ENCODE measurements around the gene TRABD2B.

The TRABD2B gene

GRCh38 chr1:48026701-48027532 is 29.7 kb upstream of the TRABD2B start:
- TF ChIP-seq TRIM28 (IDR thresholded peaks at IDR 0.05; ENCODE audit: borderline replicate concordance, low read length) (no peak), ZNF658 (tag by site-specific recombination; IDR thresholded peaks at IDR 0.05) (no peak), ZNF248 (tag by site-specific recombination; IDR thresholded peaks at IDR 0.05) (no peak), ZNF239 (tag by site-specific recombination; IDR thresholded peaks at IDR 0.05) (peak; percentile 76; the same call in 1 of the 2 replicates), OSR2 (tag by site-specific recombination; IDR thresholded peaks at IDR 0.05) (no peak), REPIN1 (tag by site-specific recombination; IDR thresholded peaks at IDR 0.05; ENCODE audit: low read depth) (no peak), ZNF629 (tag by site-specific recombination; IDR thresholded peaks at IDR 0.05) (no peak)
- Histone ChIP-seq H3K27ac (ENCODE audit: extremely low read depth, low read depth, low read length) (no peak overlapping the region), H3K4me1 (ENCODE audit: control insufficient read depth, insufficient read depth, low read length) (no peaks in the 10 kb centered on the region), H3K4me3 (ENCODE audit: low read depth, low read length) (no peak overlapping the region), H3K9me3 (ENCODE audit: control insufficient read depth, insufficient read depth, low read depth, low read length) (no peaks in the 10 kb centered on the region), H3K36me3 (ENCODE audit: control insufficient read depth in 2 of 2, insufficient read depth in 1 of 2, low read length in 2 of 2) (no peaks in the 10 kb centered on the region)
- ChIA-PET CTCF (interaction anchor here (0.5 to 0.6 kb wide), 3 partner anchors 16 to 29 kb away, joined by 3 to 5 read pairs (median 4); no protein-coding TSS in a partner anchor), POLR2A (no interaction called here)

GRCh38 chr1:48026275-48026674 is 29.1 kb upstream of the TRABD2B start:
- no peaks in the 10 kb centered on the region for H3K9me3 ChIP-seq (ENCODE audit: control insufficient read depth, insufficient read depth, low read depth, low read length)
- H3K4me3 ChIP-seq (ENCODE audit: low read depth, low read length): no peak overlapping the region
- POLR2A ChIA-PET: no interaction called here
- no peak overlapping the region for H3K27ac ChIP-seq (ENCODE audit: extremely low read depth, low read depth, low read length)
- CTCF ChIA-PET: interaction anchor here (0.5 to 0.6 kb wide), 4 partner anchors 16 to 522 kb away, joined by 3 to 5 read pairs (median 4); no protein-coding TSS in a partner anchor
- H3K4me1 ChIP-seq (ENCODE audit: control insufficient read depth, insufficient read depth, low read length): no peaks in the 10 kb centered on the region
- H3K36me3 ChIP-seq (ENCODE audit: control insufficient read depth in 2 of 2, insufficient read depth in 1 of 2, low read length in 2 of 2): no peaks in the 10 kb centered on the region
- TF ChIP-seq ZNF660 (tag by site-specific recombination; IDR thresholded peaks at IDR 0.05): no peak
- no peak for TF ChIP-seq ZSCAN23 (tag by site-specific recombination; IDR thresholded peaks at IDR 0.05)
- TF ChIP-seq ZNF426 (tag by site-specific recombination; IDR thresholded peaks at IDR 0.05): no peak
- TF ChIP-seq ZNF76 (tag by site-specific recombination; IDR thresholded peaks at IDR 0.05; ENCODE audit: borderline replicate concordance, low read depth): no peak
- no peak for TF ChIP-seq ZSCAN4 (tag by site-specific recombination; IDR thresholded peaks at IDR 0.05)
- TF ChIP-seq OSR2 (tag by site-specific recombination; IDR thresholded peaks at IDR 0.05): peak; percentile 38; the same call in 1 of the 2 replicates
- TF ChIP-seq ZNF324 (tag by site-specific recombination; IDR thresholded peaks at IDR 0.05): no peak

- Histone ChIP-seq H3K9me3 (ENCODE audit: control insufficient read depth, insufficient read depth, low read depth, low read length) (no peaks in the 10 kb centered on the region), H3K27ac (ENCODE audit: extremely low read depth, low read depth, low read length) (no peak overlapping the region), H3K4me3 (ENCODE audit: low read depth, low read length) (no peak overlapping the region), H3K4me1 (ENCODE audit: control insufficient read depth, insufficient read depth, low read length) (no peaks in the 10 kb centered on the region), H3K36me3 (ENCODE audit: control insufficient read depth in 2 of 2, insufficient read depth in 1 of 2, low read length in 2 of 2) (no peaks in the 10 kb centered on the region)
- CTCF ChIA-PET: interaction anchor here (0.7 to 2.0 kb wide), 3 partner anchors 9 to 600 kb away, joined by 3 to 15 read pairs (median 3); partner anchors contain the start of gene TRABD2B
- POLR2A ChIA-PET: interaction anchor here (0.5 to 0.7 kb wide), 2 partner anchors 42 kb away, joined by 3 read pairs; no protein-coding TSS in a partner anchor
- TF ChIP-seq ZBTB10 (tag by site-specific recombination; IDR thresholded peaks at IDR 0.05) (no peak), ZSCAN4 (tag by site-specific recombination; IDR thresholded peaks at IDR 0.05) (no peak), GLIS2 (tag by site-specific recombination; IDR thresholded peaks at IDR 0.05) (no peak), ZNF623 (tag by site-specific recombination; IDR thresholded peaks at IDR 0.05) (no peak), ZNF266 (tag by site-specific recombination; IDR thresholded peaks at IDR 0.05; ENCODE audit: low read depth) (no peak), ZNF175 (tag by site-specific recombination; IDR thresholded peaks at IDR 0.05) (no peak), ZNF549 (tag by site-specific recombination; IDR thresholded peaks at IDR 0.05) (no peak), ZNF629 (tag by site-specific recombination; IDR thresholded peaks at IDR 0.05) (no peak), ZNF10 (tag by site-specific recombination; IDR thresholded peaks at IDR 0.05) (no peak), ZNF138 (tag by site-specific recombination; IDR thresholded peaks at IDR 0.05; ENCODE audit: borderline replicate concordance) (no peak), ZBTB8A (tag by site-specific recombination; IDR thresholded peaks at IDR 0.05) (no peak)
Measured at GRCh38 chr1:48025076-48025475, 27.9 kb upstream of the TRABD2B start.
